Stimulated activated CD8-positive, alpha-beta memory T cell treated with anti-CD3 and anti-CD28 coated beads, Interleukin-12 subunit alpha, Interleukin-12 subunit beta, amount 100 ng/mL, for 4 hours (primary cell): Measurements from ENCODE around the gene GSTM5.
"Not testable (repeated sequence)": the region's sequence is repeated elsewhere in the genome, so short reads cannot be mapped to it uniquely, and the experiment has no call there.

Experiments
- DNase-seq: peaks from one replicate; pipeline ENCODE4 v3.0.0-alpha.2; 2020; ENCODE audit warnings: low read depth

GSTM5 gene

DNA sequence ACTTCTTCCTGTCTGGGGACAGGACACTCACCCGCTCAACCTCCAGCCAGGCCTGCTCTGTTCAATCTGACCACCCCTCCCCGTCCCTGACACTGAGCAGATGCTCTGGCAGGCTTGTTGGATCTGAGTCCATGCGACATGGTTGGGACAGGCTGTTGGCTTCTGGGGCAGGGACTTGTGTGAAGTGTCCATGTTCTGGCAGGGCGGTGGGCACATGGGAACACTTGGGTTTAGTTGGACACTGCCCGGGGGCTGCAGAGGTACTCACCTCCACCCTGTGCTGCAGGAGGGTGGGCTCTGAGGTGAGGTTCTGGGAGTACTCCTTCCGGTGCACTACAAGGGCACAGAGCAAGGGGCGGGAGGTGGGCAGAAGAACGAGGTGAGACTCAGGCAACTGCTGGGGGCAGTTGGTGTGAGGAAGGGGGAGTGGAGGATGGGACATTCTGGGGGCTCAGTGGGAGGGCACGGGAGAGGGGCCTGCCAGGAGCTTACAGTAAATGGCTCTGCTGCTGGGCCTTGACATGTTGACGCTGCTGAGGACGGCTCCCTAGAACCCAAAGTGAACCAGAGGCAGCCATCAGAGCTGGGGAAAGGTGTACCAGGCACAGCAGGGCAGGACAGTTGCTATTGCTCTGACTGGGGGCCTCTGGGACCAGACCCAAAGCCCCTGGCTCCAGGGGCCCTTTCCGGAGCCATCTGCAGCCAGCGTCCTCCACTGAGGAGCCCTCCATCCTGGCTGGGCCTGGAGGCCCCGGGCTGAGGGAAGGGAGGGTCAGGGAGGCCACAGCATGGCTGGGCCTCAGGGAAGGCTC lies 49.4 kb downstream of the GSTM5 start:
- DNase-seq = no peak

DNA sequence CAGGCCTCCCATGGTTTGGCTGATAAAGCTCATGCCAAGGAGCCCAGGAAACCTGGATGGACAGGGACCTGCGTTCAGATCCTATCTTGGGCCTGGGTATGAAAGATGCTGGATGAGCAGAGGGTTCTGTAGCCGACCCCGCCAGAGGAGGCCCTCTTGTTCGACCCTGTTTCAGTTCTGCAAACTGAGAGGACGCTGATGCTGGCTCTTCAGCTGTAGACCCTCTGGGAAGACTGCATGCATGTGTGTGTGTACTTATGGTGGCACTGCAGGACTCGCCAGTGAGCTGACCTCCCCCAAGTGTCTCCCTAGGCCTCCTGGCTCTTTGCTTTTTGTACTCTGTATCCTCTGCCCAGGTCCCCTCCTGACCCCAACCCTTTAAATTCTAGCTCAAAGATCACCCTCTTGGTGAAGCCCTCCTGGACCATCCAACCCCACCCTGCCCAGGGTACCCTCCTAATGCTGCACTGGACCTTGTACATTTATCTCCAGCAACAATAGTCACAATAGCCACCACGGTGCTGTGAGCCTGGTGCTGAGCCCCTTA lies 50.1 kb downstream of the GSTM5 start:
- no peak for DNase-seq

DNA sequence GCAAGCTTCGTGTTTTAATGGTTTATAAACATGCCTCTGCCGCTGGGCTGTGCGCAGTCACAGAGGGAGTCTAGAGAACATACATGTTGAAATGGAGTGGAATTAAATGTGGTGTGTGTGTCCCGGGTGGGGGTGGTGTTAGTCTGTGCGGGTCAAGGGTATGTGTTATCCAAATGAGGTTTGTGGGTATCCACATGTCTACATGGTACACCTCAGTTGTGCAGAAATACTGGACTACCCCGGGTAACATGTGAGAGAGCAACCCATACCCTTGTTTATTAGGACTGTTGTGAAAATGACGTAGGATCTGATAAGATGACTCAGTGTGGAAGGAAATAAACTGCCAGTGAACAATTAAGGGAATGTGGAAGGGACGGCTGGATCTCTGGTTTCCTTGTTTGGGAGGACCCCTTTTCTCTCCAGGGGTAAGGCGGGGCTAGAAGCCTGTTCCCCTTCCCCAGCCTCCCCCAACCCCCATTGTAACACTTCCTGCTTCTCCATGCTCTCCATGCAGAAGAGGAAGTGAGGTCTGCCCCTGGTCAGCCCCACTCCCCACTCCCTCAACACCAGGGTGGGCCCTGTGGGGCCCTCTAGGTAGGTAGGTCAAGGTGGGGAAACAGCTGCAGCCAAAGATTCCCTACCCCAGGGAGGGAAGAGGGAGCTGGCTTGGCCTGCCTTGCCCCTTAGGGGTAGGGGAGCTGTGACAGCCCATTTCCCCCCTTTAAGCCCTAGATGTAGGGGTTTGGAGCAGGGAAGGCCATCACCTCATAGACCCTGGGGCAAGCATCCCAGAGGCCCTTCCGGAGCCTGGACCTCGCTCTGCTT lies 51.0 kb downstream of the GSTM5 start:
- no peak for DNase-seq

DNA sequence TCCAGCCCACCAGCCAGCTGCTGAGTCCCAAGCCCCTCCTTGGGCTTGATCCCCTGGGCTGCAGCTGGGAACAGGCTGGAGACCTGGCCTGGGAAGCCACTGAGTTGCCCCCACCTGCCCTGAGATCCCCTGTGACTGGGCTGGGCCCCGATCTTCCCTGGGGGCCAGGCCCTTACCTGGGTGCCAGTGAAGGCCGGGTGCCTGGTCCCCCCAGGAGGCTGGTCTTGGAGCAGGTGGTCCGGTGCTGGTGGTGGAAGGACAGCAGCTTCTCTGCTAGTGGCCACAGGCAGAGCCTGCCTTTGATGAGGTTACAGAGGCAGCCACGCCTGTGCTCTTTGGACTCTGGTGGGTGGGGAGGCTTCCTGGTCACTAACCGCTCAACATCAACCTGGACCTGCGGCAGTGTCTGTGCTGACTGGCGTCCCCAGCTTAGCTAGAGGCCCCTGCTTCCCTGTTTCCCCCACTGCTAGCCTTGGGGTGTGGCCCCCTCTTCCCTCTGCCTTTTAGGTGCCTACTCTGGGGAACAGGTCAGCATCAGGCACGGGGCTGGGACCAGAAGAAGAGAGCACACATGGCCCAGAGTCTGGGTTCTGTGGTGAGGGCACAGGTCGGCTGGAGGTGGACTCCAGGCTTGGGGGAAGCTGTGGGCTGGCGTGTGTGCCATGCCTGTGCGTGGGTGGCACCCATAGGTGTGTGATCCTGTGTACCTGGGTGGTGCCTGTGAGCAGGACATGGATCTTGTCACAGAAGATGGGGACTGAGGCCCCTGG lies 51.8 kb downstream of the GSTM5 start, which contains the start of gene EPS8L3:
TSS of gene EPS8L3 (minus strand) at position 278 of the 770 bp plus-strand sequence. CDS start 2,174 bp downstream, outside the sequence.
- no peak for DNase-seq

DNA sequence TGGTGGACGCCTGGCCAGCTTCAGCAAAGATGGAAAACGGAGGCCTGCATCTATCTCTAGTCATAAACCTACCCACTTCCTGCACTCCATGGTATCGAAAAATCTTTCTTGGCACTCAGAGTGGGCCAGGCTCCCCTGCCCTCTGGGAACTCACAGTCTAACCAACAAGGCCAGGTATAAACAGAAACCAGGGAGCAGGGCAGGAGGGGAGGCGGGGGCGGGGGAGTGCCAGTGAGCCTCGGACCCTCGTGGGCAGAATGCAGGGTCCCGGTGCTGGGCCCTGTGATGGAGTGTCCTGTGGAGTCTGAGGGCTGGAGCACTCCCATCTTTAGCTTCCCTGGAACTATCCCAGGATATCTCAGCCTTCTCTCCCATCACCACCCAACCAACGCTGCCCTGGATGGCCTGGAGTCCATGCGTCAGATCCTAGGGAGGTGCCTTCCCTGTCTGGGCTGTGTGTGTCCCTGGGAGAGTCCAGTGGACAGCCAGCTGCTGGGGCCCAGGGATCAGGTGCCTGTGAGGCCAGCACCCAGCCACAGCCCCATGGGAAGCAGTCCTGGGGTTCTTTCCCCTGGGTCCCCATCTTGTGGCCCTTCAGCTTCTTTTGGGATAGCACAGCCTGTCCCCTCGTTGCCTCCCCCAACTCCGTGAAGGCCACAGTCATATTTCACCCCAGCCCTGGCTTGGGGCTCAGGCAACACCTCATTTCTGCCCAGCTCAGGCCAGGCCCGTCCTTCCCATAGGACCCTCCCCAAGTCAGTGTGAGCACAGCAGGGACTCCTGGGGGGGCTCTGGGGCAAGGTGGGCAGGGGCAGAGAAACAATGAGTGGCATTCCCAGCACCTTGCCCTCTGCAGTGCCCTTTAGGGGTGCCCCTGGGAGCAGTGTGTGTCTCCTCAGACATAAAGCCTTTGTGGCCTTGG lies 52.8 kb downstream of the GSTM5 start:
- no peak for DNase-seq

DNA sequence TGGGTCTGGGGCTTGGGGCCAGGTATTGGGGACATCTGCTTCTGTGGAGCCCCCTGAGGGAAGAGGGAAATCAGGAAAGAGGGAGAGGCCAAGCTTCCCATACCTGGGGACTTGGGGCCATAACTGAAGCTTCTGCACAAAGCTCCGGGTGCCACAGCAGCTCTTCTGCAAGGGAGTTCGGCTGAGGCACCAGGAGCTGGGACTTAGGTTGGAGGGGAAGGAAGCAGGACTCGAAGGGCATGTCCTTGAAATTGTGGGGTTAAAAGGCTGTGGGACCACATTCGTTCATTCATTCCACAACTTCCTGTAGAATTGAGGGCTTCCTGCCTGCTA lies 53.4 kb downstream of the GSTM5 start:
- DNase-seq = no peak

DNA sequence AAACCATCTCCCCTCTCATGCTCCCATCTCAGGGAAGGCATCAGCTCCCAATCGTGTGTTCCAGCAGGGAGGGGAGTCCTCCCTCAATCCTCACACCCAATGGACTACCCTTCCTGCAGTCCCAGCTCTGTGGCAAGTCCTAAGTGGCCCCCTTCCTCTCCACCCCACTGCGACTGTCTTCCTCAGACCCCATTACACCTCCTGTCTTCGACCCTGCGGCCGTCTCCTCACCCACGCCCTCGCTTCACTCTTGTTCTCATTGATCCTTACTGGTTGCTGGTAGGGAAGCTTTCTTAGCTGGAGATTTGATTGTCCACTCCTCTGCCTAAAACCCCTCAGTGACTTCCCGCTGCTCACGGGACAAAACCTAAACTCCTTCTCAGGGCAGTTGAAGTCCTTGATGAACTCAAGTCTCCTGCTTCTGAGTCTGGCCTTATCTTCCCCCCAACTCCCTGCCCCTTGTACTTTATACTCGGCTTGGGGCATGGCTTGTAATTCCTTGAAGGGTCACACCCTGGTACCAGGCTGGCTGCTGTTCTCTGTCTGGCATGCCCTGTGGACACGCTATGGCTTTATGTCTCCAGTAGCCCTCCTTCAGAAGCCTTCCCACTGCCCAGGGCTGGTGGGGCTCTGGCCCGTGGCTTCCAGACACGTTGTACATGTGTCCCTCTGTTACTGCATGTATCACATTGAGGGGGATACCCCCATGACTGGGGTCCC lies 54.0 kb downstream of the GSTM5 start:
- no peak for DNase-seq

DNA sequence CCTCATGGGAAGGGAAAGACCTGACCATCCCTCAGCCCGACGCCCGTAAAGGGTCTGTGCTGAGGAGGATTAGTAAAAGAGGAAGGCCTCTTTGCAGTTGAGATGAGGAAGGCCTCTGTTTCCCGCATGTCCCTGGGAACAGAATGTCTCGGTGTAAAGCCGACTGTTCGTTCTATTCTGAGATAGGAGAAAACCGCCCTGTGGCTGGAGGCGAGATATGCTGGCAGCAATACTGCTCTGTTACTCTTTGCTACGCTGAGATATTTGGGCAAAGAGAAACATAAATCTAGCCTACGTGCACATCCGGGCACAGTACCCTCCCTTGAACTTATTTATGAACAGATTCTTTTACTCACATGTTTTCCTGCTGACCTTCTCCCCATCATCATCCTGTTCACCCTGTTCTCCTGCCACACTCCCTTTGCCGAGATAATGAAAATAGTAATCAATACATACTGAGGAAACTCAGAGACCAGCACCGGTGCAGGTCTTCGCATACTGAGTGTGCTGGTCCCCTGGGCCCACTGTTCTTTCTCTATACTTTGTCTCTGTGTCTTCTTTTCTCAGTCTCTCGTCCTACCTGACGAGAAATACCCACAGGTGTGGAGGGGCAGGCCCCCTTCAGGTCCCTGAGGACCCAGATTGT lies 55.1 kb downstream of the GSTM5 start:
- not testable (repeated sequence) for DNase-seq
